Loucy (cell line): ENCODE measurements around the gene NPB.

Experiments used
- CTCF ChIP-seq: fragments of 200-600 bp; sonication (generic); conservative IDR thresholded peaks from 2 replicates; pipeline ENCODE4 v1.5.1; 2014; ENCODE audit warnings: mild to moderate bottlenecking, antibody characterized with exemption, low read length
- EZH2phosphoT487 ChIP-seq: fragments of 200-600 bp; IDR thresholded peaks from 2 replicates; pipeline ENCODE4 v1.6.1; 2018; ENCODE audit warnings: antibody characterized with exemption, mild to moderate bottlenecking, moderate library complexity, borderline replicate concordance

- TF ChIP-seq CTCF (no peak), EZH2phosphoT487 (no peak)
Measured at GRCh38 chr17:81930142-81931125, 28.4 kb downstream of the NPB start.
